Measurements from ENCODE around the gene PRG3.

- no peak for TF ChIP-seq POLR2AphosphoS5 (IDR thresholded peaks at IDR 0.05; ENCODE audit: insufficient read depth, low read depth, low read length)
- TF ChIP-seq, protein P1, sequence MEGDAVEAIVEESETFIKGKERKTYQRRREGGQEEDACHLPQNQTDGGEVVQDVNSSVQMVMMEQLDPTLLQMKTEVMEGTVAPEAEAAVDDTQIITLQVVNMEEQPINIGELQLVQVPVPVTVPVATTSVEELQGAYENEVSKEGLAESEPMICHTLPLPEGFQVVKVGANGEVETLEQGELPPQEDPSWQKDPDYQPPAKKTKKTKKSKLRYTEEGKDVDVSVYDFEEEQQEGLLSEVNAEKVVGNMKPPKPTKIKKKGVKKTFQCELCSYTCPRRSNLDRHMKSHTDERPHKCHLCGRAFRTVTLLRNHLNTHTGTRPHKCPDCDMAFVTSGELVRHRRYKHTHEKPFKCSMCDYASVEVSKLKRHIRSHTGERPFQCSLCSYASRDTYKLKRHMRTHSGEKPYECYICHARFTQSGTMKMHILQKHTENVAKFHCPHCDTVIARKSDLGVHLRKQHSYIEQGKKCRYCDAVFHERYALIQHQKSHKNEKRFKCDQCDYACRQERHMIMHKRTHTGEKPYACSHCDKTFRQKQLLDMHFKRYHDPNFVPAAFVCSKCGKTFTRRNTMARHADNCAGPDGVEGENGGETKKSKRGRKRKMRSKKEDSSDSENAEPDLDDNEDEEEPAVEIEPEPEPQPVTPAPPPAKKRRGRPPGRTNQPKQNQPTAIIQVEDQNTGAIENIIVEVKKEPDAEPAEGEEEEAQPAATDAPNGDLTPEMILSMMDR (IDR thresholded peaks at IDR 0.05; ENCODE audit: extremely low read depth in 1 of 2, insufficient read depth in 1 of 2, low read depth in 1 of 2, low read length in 2 of 2), result no peak
- TF ChIP-seq, protein P2, sequence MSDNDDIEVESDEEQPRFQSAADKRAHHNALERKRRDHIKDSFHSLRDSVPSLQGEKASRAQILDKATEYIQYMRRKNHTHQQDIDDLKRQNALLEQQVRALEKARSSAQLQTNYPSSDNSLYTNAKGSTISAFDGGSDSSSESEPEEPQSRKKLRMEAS (IDR thresholded peaks at IDR 0.05; ENCODE audit: insufficient read depth, insufficient read length), result no peak
- no peak for TF ChIP-seq POLR2A (IDR thresholded peaks at IDR 0.05; ENCODE audit: low read depth, low read length)
- no peak for TF ChIP-seq MYC (IDR thresholded peaks at IDR 0.05; ENCODE audit: low read depth, low read length)
- TF ChIP-seq EZH2 (IDR thresholded peaks at IDR 0.05; ENCODE audit: borderline replicate concordance, low read depth, low read length, severe bottlenecking), result no peak
- TF ChIP-seq GATA2 (IDR thresholded peaks at IDR 0.05; ENCODE audit: insufficient read depth, insufficient read length, low read depth, low read length), result no peak
- TF ChIP-seq FOS (IDR thresholded peaks at IDR 0.05; ENCODE audit: borderline replicate concordance, insufficient read depth, low read length), result no peak
- TF ChIP-seq JUN (IDR thresholded peaks at IDR 0.05; ENCODE audit: borderline replicate concordance, insufficient read depth, insufficient read length, low read depth), result no peak
These were observed 35.5 kb upstream of the PRG3 start for GRCh38 chr11:57416436-57416835.

Data from endothelial cell of umbilical vein (primary cell).